ENCODE results near the gene PTPRC.
"Not testable (repeated sequence)": the region's sequence is repeated elsewhere in the genome, so short reads cannot be mapped to it uniquely, and the experiment has no call there.

PTPRC gene

GRCh38 chr1:198638894-198639635 is at the start of gene PTPRC:
TSS of gene PTPRC (plus strand) at chr1:198639040. CDS start at chr1:198639269, 229 bp downstream.
- DNase-seq (ENCODE audit: low spot score), result no peak

DNA sequence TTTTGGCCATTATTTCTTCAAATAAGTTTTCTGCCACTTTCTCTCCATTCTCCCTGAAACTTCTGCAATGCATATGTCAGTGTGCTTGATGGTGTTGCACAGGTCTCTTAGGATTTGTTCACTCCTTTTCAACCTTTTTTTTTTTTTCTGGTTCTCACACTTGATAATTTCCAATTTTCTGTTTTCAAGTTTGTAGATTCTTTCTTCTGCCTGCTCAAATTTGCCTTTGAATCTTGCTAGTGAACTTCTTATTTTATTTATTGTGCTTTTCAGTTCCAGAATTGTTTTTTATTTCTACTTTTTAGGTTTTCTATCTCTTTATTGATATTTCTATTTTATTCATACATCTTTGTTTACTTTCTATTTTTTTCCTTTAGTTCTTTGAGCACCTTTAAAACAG is 48.4 kb upstream of the PTPRC start:
- no peak for DNase-seq (ENCODE audit: low spot score)

DNA sequence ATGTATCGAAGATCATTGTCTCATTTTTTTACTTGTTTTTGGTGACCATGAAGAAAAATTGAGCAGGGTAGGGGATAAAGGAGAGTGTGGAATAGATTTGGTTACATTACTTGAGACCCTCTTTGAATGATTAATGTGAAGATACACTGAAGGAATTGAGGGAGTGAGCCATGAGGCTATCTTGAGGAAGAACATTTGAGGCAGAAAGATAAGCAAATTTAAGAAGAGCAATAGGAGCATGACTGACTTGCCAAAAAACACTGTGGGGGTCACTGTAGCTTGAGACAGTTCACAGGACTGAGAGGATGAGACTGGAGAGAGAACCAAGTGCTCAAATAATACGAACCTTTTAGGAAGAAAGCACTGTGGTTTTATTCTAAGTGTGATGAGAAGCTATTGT is 43.1 kb upstream of the PTPRC start:
- DNase-seq (ENCODE audit: low spot score), result no peak

- DNase-seq (ENCODE audit: low spot score), result no peak
Measured at GRCh38 chr1:198597690-198598430, 41.0 kb upstream of the PTPRC start.

DNA sequence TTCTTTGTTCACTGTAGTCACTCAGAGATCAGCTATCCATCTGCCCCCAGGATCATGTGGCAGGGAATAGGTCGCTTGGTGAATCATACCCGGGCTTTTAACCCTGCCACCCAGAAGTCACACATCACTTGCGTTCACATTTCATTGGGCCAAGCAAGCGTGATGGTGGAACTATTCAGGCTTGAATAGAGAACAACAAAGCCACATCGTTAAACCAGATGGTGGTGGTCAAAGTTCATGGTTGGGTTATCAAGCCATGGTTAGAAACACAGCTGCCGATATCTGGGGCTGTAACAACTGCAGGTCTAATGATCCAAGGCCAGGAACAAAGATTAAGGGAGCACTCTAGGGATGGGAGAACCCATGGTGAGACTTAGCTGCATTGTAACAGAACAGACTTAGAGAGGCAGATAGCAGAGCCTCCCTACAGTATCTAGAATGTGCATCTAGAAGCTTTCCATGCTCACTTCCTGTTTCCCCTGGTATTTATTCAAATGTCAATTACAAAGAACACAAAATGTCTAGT is 40.0 kb upstream of the PTPRC start:
- DNase-seq (ENCODE audit: low spot score), result no peak

DNA sequence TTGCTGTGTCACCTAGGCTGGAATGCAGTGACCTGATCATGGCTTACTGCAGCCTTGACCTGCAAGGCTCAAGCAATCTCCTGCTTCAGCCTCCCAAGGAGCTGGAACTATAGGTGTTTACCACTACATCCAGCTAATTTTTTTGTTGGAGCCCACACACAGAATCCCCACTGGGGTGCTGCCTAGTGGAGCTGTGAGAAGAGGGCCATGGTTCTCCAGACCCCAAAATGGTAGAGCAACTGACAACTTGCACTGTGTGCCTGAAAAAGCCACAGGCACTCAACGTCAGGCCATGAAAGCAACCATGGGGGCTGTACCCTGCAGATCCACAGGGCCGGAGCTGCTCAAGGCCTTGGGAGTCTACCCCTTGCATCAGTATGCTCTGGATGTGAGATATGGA is 39.1 kb upstream of the PTPRC start:
- no peak for DNase-seq (ENCODE audit: low spot score)

- no peak for DNase-seq (ENCODE audit: low spot score)
Measured at GRCh38 chr1:198600906-198601305, 37.9 kb upstream of the PTPRC start.

DNA sequence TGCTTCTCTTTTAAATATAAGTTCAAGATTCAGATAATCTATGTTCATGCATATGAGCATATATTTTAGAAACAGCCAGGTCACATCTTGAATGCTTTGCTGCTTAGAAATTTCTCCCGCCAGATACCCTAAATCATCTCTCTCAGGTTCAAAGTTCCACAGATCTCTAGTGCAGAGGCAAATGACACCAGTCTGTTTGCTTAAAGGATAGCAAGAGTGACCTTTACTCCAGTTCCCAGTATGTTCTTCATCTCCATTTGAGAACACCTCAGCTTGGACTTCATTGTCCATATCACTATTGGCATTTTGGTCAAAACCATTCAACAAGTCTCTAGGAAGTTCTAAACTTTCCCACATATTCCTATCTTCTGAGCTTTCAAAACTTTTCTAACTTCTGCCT is 37.5 kb upstream of the PTPRC start:
- not testable (repeated sequence) for DNase-seq (ENCODE audit: low spot score)

DNA sequence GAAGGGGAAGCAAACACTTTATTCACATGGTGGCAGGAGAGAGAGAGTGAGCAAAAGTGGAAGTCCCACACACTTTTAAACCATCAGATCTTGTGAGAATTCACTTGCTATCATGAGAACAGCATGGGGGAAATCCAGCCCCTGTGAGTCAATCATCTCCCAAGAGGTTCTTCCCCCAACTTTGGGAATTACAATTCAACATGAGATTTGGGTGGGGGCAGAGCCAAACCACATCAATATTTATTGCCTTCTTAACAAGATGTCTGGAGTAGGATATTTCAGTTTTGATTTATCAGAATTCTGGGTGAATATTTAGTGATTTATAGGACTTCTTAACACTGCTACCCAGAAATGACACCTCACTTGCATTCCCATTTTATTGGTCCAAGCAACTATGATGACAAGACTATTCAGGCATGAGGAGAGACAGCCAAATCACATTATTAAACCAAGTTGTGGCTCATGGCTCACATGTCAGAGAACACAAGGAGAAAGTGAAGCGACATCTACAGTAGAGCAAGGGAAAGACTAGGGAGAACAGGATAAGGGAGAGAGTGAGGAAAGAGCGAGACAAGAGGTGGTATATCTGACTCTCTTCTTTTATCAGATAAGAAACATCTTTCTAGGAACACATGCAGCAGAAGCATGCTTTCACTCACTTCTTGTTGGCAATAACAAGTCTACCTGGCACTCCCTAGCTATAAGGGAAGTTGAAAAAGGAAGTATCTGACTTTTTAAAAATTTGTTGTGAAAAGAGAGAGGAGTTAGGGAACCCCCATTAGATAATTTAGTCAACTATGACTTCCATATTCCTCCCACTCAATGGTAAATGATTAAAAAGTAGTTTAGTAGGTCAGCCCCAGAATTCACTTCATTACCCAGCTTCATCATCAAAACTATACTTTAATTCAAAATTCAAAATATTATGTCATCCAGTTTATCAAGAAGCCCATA is 36.6 kb upstream of the PTPRC start:
- DNase-seq (ENCODE audit: low spot score), result peak; percentile 5

- no peak for DNase-seq (ENCODE audit: low spot score)
Measured at GRCh38 chr1:198604975-198605374, 33.9 kb upstream of the PTPRC start.

- DNase-seq (ENCODE audit: low spot score), result no peak
Measured at GRCh38 chr1:198605406-198605805, 33.4 kb upstream of the PTPRC start.

DNA sequence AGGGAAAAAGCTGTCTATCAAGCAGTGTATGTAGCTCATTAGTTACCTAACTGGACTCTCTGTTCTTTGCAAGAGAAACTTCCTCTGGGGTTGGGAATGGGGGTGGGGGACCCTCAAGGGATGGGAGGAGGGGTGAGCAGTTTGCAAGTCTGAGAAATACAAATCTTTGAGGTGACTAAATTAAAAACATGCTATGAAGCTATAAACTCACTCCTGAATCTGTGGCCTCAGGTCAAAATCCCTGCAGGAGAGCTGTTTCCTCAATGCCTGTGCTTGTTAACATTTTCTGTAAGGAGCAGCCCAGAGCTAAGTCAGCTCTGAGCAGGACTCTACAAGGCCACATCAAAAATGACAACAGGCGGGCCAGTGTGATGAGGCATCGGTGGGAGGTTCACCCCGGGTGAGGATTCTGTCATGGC is 32.8 kb upstream of the PTPRC start:
- DNase-seq (ENCODE audit: low spot score), result no peak

- no peak for DNase-seq (ENCODE audit: low spot score)
Measured at GRCh38 chr1:198607714-198608113, 31.1 kb upstream of the PTPRC start.

- DNase-seq (ENCODE audit: low spot score), result no peak
Measured at GRCh38 chr1:198610362-198610761, 28.5 kb upstream of the PTPRC start.

GRCh38 chr1:198611219-198611618 is 27.6 kb upstream of the PTPRC start:
- DNase-seq (ENCODE audit: low spot score), result no peak

DNA sequence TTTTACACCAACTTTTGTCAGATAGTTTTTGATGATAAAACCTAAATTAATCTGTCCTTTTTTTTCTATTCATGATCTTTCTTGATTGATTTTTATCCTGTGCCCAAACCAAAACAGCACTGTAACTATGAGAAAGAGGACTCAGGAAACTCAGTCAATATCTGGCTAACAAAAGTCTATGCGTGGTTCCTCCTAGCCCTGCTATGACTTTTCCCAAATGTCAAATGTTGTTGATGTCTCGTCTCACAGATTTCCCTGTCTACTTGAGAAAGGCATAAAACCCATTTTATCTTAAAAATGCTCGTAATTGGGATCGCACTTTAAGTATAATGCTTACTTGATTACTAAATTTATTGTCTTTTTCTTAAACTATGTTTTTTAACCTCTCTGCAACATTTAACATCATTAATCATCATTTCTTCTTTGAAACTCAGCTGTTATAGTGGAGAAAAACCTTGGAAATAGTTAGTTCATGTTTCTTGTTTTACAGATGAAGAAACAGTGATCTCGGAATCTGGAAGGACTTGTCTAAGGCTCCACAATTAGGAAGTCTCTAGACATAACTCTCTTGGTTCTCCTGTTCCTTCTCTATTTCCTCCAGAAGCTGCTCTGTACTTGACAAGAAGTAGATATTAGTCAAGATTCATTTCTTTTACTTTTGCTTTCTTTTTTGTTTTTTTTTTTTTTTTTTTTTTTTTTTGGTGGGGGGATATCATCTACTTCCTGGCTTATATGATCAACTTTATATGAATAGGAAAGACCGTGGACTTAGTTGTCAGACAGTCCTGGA is 26.2 kb upstream of the PTPRC start:
- DNase-seq (ENCODE audit: low spot score), result no peak

GRCh38 chr1:198617406-198617805 is 21.4 kb upstream of the PTPRC start:
- no peak for DNase-seq (ENCODE audit: low spot score)

DNA sequence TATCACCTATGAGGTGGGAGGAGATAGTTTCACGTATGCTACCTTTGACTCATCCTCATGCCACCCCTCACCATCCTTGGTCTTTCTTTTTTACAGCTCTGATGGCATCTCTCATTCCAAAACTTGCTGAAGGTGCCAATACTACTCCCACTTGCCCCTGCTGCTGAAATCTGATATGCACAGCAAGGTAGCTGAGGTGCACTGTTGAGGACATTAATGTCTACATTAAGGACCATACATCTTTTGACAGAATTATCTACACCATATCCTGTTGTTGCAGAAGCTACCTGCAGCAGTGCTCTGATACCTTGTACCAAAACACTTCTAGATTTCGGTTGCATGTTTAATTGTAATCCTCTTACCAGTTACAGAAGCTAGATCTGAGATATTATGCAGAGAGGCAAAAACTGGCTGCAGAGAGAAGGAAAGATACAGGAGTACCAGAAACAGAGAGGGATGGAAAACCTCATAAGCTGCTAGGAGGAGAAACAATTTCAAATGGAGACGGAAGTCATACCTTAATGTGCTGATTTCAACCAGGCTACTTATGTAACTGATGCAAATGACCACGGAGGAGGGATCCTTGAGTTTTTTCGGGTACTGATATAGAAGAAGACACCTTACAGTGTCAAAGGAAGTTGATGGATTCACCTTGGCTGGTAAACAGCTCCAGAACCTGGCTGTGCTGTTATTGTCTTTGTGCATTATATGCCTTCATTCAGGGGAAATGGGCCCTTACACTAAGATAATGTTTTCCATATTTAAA is 19.3 kb upstream of the PTPRC start:
- DNase-seq (ENCODE audit: low spot score), result no peak

DNA sequence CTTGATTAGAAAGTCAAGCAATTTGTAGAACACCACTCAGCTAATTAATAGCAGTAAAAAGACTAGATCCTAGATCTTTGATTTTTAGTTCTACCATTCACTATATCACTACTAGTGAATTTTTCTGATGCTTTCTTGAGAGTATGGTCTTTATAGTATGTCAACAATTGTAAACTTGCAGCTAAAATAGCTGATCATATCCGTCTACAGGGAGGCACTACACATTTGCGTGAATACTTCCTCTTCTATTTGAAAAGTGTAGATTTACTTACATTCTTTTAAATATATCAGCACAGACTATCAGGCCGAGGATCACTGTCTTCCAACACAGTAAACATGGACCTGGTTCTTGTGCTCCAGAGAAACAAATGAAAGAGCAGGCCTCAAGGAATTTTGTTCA is 18.6 kb upstream of the PTPRC start:
- no peak for DNase-seq (ENCODE audit: low spot score)

DNA sequence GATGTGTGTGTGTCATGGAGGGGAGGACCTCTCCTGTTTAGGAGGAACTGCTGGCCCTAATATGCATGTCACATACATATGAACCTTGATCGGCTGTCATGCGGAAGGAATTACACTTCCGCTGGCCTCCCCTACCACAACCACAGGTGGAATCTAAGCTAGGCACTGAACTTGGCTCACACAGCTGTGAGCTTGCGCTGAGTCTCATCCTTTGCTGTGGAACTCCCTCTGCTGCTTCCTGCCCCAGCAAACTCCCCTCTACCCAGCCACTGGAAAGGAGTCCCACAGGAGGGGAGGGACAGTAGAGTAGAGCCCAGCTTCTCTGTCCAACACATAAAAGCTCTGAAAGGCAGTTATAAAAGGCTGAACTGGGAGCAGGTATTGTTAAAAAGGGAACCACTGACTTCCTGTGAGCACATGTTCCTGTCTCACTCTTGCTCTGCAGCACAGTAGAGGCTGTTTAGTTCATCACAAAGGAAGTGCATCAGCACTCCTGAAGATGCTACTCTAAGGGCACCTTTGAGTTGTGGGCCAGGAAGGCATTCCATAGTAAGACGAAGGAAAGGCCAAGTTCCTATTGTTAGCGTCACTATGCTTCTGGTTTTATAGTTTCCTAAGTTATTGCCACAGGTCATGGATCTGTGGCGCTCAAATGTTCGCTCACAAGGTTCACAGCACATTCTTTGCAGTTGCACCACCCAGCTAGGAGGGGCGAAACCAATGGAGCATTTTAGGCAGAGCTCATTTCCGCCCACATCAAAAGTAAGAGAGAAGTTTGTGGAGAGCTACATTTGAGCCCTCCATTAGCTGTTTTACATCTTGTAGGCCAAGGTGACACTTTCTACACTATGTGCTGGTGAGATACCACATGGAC is 17.7 kb upstream of the PTPRC start:
- DNase-seq (ENCODE audit: low spot score), result no peak
